Measurements from ENCODE around the gene CD33. TPM values are rescaled to one million over a fixed set of nuclear protein-coding genes. Genes with fewer than 3 reads are reported as not detected.

CD33 gene
- total RNA-seq, 1 experiment from 2014 or later = 0.13 TPM

GRCh38 chr19:51201712-51202111 is 23.2 kb upstream of the CD33 start:
- H3K4me3 ChIP-seq (ENCODE audit: low read depth in 2 of 2, low read length in 2 of 2) = no peak overlapping the region
- no peak for ATAC-seq
- POLR2A ChIA-PET = no interaction called here
- no peaks in the 10 kb centered on the region for H3K9me3 ChIP-seq (ENCODE audit: control insufficient read depth, insufficient read depth, low read depth, low read length)
- peaks cover 4% of the 10 kb centered on the region; the same call in 1 of the 2 replicates for H3K27me3 ChIP-seq (ENCODE audit: control insufficient read depth, insufficient read depth, low read length)
- no peak for DNase-seq (ENCODE audit: low read depth, low spot score)
- no peak overlapping the region for H3K27ac ChIP-seq (ENCODE audit: low read length)
- intact Hi-C loops (cut with micrococcal nuclease; ENCODE audit: unreplicated experiment) (no loop called here), in situ Hi-C loops (cut with HindIII; ENCODE audit: low pct_unique_long_range_greater_than_20kb, low sequenced_read_pairs) (no loop called here)
- no TSS peak for BruUV-seq (replicated peaks)
- CTCF ChIA-PET = no interaction called here
- H3K36me3 ChIP-seq (ENCODE audit: control insufficient read depth, insufficient read depth, low read length) = no peaks in the 10 kb centered on the region
- no peaks in the 10 kb centered on the region for H3K4me1 ChIP-seq (ENCODE audit: control insufficient read depth, insufficient read depth, low read length)
- TF ChIP-seq POLR2AphosphoS5 (IDR thresholded peaks at IDR 0.05; ENCODE audit: low read depth, low read length) = no peak
- no peak for TF ChIP-seq REST (IDR thresholded peaks at IDR 0.05; ENCODE audit: insufficient read depth in 1 of 2, low read depth in 2 of 2, low read length in 1 of 2)
- TF ChIP-seq TCF7L2 (IDR thresholded peaks at IDR 0.05; ENCODE audit: low read depth, low read length) = no peak

DNA sequence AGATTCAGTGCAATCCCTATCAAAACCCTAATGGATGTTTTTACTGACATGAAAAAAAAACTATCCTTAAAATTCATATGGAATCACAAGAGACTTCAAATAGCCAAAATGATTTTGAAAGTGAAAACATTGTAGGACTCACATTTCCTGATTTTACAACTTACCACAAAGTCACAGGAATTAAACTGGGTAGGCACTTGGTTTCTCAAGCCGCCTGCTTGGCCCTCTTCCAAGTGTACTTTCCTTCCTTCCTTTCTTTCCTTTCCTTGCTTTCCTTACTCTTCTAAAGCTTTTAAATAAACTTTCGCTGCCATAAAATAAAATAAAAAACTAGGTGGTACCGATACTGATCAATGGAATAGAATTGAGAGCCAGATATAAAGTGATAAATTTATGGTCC is 21.0 kb upstream of the CD33 start:
- TF ChIP-seq POLR2AphosphoS5 (IDR thresholded peaks at IDR 0.05; ENCODE audit: low read depth, low read length) (no peak), CTCF (IDR thresholded peaks at IDR 0.05) (no peak), SIN3A (IDR thresholded peaks at IDR 0.05; ENCODE audit: borderline replicate concordance, insufficient read depth, low read depth, low read length) (no peak), REST (IDR thresholded peaks at IDR 0.05; ENCODE audit: insufficient read depth in 1 of 2, low read depth in 2 of 2, low read length in 1 of 2) (no peak), TCF7L2 (IDR thresholded peaks at IDR 0.05; ENCODE audit: low read depth, low read length) (no peak)
- no peak overlapping the region for H3K27ac ChIP-seq (ENCODE audit: low read length)
- no peak overlapping the region for H3K4me3 ChIP-seq (ENCODE audit: low read depth in 2 of 2, low read length in 2 of 2)
- POLR2A ChIA-PET = no interaction called here
- in situ Hi-C loops (cut with HindIII; ENCODE audit: low pct_unique_long_range_greater_than_20kb, low sequenced_read_pairs) = no loop called here
- DNase-seq (ENCODE audit: low read depth, low spot score) (no peak), ATAC-seq (no peak)
- BruUV-seq (replicated peaks) = no TSS peak
- intact Hi-C loops (cut with micrococcal nuclease; ENCODE audit: unreplicated experiment) = no loop called here
- no peaks in the 10 kb centered on the region for H3K9me3 ChIP-seq (ENCODE audit: control insufficient read depth, insufficient read depth, low read depth, low read length)
- no peaks in the 10 kb centered on the region for H3K36me3 ChIP-seq (ENCODE audit: control insufficient read depth, insufficient read depth, low read length)
- H3K27me3 ChIP-seq (ENCODE audit: control insufficient read depth, insufficient read depth, low read length) = peaks cover 4% of the 10 kb centered on the region; the same call in 1 of the 2 replicates
- H3K4me1 ChIP-seq (ENCODE audit: control insufficient read depth, insufficient read depth, low read length) = no peaks in the 10 kb centered on the region
- CTCF ChIA-PET = no interaction called here

All from Panc1 (cell line).